ENCODE data around the gene BNC2.

Gene BNC2

DNA sequence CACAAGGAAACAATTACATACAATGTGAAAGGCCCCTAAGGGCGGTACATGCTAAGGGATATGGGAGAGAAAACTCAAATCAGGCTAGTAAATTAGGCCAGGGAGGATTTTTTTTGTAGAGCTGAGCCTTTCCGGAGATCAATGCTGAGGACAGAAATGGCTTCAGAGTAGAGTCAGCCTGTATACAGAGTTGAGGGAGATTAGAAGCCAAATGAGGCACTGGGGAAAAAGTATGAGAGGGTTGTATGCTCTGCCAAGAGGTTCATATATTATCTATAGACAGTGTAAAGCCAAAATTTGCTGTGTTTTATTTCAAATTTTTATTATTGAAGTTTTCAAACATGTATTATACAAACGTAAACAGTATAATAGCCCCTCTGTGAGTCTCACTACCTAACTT is 103.1 kb downstream of the BNC2 start:
- FAIRE-seq (no peak), DNase-seq (ENCODE audit: insufficient read length, low spot score) (no peak)

DNA sequence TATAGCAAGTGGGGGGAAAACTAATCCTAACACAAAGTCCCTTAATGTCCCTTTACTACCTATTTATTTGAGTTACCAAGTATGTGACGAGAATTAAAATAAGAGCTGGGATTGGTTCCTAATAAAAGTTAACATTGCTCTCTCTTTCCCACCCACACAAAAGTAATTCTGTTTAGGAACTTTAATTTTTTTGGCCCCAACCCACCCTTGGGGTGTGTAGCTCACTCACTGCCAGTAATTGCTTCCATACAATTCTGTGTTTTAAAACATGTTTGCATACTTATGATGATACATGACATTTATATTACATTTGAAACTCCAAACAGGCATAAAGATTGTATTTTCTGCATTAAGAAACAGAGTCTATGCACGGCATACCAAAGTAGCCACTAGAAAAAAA is 106.5 kb downstream of the BNC2 start:
- FAIRE-seq, result no peak
- DNase-seq (ENCODE audit: insufficient read length, low spot score), result no peak

DNA sequence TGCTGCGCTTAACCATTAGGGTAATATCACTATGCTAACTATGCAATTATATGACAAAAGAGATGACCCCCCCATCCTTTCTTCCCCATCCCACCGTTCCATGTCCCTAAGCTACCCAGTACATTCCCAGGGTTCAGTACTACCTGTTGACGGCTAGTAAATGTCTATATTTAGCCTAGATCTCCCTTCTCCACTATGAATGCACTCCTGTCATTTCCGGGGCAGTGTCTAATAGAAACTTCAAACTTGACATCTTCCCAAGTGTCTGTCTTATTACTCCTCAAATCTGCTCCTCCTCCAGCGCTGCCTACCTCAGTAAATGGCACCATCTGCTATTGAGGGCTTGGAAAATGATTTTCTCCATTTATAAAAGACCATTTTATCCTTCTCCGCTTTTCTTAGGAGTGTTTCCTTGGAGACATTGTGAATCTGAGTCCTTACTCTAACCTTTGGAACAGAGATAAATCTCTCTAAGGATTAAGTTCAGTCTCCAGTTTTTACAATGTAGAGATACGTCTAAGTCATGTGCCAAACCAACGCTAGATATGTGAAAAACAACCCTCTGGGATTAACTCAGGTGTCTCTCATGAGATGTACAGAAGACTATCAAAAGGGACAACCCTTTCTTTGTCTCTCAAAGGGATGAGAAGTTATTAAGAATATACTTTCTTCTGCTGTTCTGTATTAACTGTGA is 114.9 kb downstream of the BNC2 start:
- FAIRE-seq (no peak), DNase-seq (ENCODE audit: insufficient read length, low spot score) (no peak)

DNA sequence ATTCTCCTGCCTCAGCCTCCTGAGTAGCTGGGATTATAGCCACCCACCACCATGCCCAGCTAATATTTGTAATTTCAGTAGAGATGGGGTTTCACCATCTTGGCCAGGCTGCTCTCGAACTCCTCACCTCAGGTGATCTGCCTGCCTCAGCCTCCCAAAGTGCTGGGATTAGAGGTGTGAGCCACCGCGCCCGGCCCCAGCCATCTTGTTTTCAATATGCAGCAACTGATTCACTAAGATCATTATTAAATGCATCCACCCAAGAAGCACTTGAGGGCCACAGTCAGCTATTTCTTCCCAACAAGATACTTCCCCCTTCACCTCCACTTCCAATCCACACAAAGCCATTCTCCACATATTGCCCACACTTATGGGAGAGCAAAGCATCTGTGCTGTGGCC is 115.8 kb downstream of the BNC2 start:
- no peak for FAIRE-seq
- no peak for DNase-seq (ENCODE audit: insufficient read length, low spot score)

DNA sequence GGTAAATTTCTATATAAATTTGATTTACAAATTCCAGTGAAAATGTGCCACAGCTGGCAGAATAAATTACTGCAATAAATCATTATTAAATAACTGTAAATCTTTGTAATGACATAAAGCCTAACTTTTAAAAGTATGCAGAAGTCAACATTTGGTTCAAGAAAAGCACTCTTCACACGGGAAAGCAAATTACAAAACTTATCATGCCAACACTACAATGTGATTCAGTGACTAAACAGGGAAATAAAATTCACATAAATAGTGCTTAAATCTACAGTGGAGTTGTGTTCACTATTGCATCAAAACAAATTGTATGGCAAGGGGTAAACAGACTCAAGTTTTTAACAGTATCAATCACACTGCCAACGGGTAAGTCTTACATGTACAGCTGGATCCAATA is 117.2 kb downstream of the BNC2 start:
- DNase-seq (ENCODE audit: insufficient read length, low spot score), result no peak
- FAIRE-seq, result no peak

GRCh38 chr9:16752601-16753000 is 117.9 kb downstream of the BNC2 start:
- no peak for DNase-seq (ENCODE audit: insufficient read length, low spot score)
- FAIRE-seq, result no peak

- FAIRE-seq, result no peak
- no peak for DNase-seq (ENCODE audit: insufficient read length, low spot score)
Observed at GRCh38 chr9:16750553-16750952, 119.9 kb downstream of the BNC2 start.

DNA sequence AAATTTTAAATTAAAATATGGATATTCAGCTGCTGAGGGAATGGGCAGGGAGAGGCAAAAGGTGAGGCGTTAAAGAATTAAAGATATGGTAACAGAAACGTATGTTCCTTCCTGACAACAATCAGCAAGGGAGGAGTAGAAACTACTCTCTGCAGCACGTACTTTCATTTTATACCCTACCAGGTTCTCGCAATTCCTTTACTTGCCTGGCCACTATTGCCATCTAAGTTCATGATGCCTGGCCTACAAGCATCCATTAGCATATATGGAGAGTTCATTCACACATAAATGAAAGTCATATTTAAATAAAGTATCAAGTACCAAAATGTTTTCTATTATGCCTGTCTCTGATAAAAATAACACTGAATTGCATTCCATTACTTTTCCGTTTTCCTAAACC is 125.1 kb downstream of the BNC2 start:
- DNase-seq (ENCODE audit: insufficient read length, low spot score) (no peak), FAIRE-seq (no peak)

- DNase-seq (ENCODE audit: insufficient read length, low spot score) (no peak), FAIRE-seq (no peak)
Observed at GRCh38 chr9:16744394-16744793, 126.1 kb downstream of the BNC2 start.

DNA sequence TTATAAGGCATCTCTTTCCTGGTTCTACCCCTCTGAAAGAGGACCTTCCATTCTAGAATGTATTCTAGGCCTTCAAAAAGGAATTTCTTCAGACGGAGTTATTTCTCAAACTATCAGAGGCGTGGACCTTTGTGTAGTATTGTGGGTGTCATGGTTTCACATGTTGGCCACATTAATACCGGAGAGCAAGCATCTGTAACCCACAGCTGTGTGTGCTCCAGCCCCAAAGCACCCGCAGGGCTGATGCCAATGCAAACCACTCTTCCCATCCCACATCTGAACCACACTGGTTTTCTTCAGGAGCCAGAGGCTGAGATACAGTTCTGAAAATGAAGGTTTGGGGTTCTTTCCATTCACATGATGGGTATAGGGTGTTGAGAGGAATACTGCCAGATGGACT is 127.1 kb downstream of the BNC2 start:
- no peak for FAIRE-seq
- no peak for DNase-seq (ENCODE audit: insufficient read length, low spot score)

DNA sequence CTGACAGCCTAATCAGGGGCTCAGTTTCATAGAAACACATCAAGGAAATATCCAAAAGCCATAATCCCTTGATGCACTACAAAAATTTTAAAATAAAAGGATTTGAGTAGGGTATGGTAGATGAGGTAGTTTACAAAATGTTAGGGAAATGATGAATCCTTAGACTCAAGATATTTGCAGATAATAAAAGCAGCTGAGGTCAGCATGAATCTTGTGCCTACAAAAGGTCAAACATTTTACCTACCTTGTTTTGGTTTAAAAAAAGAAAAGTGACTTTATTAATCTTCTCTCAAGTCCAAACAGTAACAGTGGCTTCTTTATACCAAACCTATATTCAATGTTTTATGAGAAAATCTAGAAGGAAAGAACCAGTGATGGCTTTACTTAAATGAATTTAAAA is 135.5 kb downstream of the BNC2 start:
- DNase-seq (ENCODE audit: insufficient read length, low spot score) (no peak), FAIRE-seq (no peak)

DNA sequence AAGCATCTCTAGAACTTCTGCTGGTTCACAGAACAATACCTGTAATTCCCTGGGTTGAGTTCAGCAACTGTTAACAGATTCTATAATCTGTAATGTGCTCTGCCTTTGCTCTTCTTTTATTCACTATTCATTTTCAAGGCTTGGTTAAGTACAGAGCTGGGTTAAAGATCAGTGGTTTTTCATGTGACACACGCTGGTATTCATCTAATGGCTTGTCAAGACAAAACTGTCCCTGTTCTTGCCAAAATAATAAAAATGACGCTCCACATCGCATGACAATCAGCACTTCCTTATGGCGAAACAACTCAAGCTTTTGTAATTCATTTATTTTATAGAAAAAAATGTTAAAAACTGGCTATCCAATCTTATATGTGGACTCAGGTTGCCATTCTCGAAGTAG is 137.9 kb downstream of the BNC2 start:
- no peak for FAIRE-seq
- DNase-seq (ENCODE audit: insufficient read length, low spot score), result no peak

DNA sequence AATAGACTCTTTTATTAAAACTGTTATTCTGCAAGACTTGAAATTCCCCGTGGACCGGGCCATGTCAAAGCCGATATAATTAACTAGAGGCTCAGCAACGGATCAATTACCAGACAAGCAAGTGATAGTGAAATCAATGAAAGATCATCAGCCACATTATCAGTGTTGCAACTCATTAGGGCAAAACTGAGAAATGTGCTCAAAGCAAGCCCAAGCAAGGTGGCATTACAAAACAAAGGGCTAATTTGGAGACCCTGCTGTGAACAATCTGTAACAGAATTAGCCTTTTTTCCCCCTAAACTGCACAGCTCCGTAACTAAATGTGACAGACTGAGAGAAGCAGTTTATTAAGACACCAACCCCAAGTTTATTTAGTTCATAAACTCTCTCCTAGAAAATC is 140.3 kb downstream of the BNC2 start:
- no peak for DNase-seq (ENCODE audit: insufficient read length, low spot score)
- no peak for FAIRE-seq

DNA sequence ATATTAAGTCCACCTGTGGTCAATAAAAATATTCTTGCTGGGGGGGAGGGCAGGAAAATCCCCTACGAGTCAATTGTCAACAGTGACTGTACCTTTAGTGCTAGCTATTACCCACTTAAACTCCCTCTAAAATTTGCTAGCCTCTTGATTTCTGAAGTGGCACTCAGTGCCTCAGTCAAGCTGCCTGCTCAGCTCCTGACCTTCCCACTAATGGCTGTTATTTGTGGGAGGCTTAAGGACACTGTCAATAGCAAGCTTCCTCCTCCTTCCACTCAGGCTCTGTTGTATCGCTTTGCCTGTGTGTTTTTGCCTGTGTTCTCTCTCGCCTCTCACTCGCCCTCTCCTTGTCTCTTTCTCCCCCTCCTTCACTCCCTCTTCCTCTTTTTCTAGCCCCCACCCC is 140.8 kb downstream of the BNC2 start:
- FAIRE-seq (no peak), DNase-seq (ENCODE audit: insufficient read length, low spot score) (no peak)

DNA sequence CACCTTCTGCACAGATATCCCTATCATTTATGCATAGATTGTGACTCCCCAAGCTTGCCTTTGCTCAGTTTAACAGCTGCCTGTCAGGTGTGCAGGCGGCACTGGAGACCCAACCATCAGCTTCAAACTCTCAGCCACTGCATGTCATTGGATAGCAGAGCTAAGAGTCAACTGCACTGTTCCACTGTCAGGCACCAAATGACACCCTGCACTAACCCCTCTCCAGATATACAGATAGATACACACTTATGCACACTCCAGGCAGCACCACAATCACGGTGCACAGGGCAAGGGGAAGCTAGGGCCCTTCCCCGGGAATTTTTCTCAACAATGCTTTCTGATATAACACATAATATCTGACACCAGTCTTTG is 142.3 kb downstream of the BNC2 start:
- DNase-seq (ENCODE audit: insufficient read length, low spot score) (no peak), FAIRE-seq (no peak)

DNA sequence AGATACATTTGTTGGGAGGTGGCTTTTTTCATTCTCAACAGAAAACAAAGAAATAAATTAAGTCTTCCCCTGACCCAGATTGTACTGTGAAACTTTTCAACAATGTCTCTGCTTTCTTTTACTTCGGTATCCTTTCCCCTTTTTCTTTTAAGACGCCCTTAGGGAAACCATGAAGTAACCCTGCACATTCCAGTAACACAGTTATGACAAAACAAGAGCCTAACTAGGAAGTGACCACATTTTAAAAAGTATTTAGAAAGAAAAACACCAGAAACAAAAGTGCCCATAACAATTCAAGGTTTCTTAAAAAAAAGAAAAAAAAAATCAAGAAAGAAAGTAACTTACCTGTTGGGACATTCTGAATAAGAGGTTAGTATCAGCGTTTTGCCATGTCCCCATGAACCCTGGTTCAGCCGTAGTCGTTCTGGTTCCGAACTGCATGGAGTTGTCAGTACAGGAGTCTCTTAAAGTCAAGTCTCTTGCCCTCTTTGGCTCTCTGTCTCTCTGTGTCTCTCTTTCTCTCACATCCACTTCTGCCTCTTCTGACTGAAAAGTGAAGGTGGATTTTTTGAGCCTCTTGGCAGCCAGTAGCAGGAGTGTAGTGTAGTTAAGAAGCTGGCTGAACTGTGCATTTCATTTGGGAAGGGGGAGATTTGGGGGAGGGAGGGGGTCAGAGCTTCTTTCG is 142.9 kb downstream of the BNC2 start:
- no peak for DNase-seq (ENCODE audit: insufficient read length, low spot score)
- FAIRE-seq, result no peak

- FAIRE-seq (peak; percentile 23), DNase-seq (ENCODE audit: insufficient read length, low spot score) (peak; percentile 22)
Observed at GRCh38 chr9:16726718-16727451, 143.6 kb downstream of the BNC2 start.

DNA sequence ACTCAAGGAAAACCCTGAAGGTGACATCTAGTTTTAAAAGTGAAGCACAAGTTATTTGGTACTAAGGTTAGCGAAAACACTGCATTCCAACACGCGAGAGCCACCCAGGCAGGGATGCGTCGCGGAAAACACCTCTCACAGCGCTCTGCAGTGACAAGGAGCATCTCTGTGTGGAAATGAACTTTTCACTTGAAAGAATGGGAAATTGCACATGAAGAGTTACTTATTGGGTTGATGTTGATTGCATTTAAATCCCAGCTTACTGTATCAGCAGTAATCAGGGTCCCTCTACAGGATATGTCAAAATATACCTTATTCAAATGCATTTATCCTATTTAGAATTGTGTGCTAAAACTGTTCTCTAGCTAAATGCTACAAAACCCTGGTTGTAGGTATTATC is 144.4 kb downstream of the BNC2 start:
- DNase-seq (ENCODE audit: insufficient read length, low spot score) (peak; percentile 17), FAIRE-seq (peak; percentile 36)

GRCh38 chr9:16725066-16725465 is 145.4 kb downstream of the BNC2 start:
- DNase-seq (ENCODE audit: insufficient read length, low spot score), result no peak
- FAIRE-seq, result no peak

- no peak for DNase-seq (ENCODE audit: insufficient read length, low spot score)
- no peak for FAIRE-seq
Observed at GRCh38 chr9:16721972-16722371, 148.5 kb downstream of the BNC2 start.

DNA sequence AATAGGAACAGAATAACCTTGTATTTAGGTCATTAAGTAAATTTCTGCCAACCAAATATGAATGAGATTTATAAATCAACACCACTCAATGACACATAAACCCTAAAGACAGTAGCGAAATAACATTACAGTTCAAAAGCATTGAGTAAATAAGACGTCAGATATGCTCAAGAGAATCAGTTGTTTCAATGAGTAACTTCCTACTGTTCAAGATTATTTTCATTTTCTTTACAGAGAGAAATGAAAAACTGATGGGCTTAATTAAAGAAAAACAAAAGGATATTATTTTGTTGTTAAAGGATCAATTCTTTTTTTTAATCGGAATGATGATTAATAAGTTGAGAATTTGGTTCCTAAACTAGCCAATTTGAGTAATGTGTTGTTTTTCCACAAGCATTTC is 150.1 kb downstream of the BNC2 start:
- FAIRE-seq (no peak), DNase-seq (ENCODE audit: insufficient read length, low spot score) (no peak)

DNA sequence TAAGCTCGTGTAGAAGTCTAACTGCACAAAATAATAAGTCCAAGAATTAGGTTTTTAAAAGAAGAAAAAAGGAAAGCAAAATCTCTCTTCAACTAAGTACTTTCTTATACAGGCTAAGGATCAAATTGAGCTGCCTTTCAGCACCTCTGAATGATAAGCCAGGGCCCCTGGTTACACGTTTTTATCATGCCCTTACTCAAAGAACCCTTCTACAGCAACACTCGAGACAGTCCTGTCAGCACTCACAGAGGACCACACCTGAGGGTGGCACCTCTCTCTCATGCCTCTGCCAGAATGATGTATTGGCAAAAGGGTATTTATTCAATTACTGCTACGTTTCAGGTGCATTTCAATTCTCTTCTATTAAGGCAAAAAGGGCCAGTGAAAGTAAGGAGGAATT is 150.5 kb downstream of the BNC2 start:
- DNase-seq (ENCODE audit: insufficient read length, low spot score) (no peak), FAIRE-seq (no peak)

Data from HTR-8/SVneo (cell line).